Measurements from ENCODE around the gene ZNF592. TPM values are rescaled to one million over a fixed set of nuclear protein-coding genes. Genes with fewer than 3 reads are reported as not detected.
A peak's percentile ranks its signal among the peaks of the same experiment; 100 is the strongest.

ZNF592 gene
- total and polyA plus RNA-seq, 2 of the 13 experiments (the other 11 are each of a cell fraction or from before 2014, with no cell fraction given), result 8.2 to 9.8 TPM

GRCh38 chr15:84715441-84716035, 32.9 kb upstream of the ZNF592 start (continued):
- TF ChIP-seq ZNF142 (CRISPR knock-in tag; IDR thresholded peaks at IDR 0.05), result no peak
- TF ChIP-seq KLF16 (CRISPR knock-in tag; IDR thresholded peaks at IDR 0.05), result no peak
- no peak for TF ChIP-seq ATAD3A (CRISPR knock-in tag; IDR thresholded peaks at IDR 0.05)
- no peak for TF ChIP-seq MTF1 (CRISPR knock-in tag; IDR thresholded peaks at IDR 0.05)
- no peak for TF ChIP-seq ZNF615 (CRISPR knock-in tag; IDR thresholded peaks at IDR 0.05; ENCODE audit: borderline replicate concordance)
- no peak for TF ChIP-seq ZBTB38 (CRISPR knock-in tag; IDR thresholded peaks at IDR 0.05)
- TF ChIP-seq SAP130 (CRISPR knock-in tag; IDR thresholded peaks at IDR 0.05; ENCODE audit: low read depth), result no peak
- no peak for TF ChIP-seq ELF4 (CRISPR knock-in tag; IDR thresholded peaks at IDR 0.05; ENCODE audit: borderline replicate concordance)
- TF ChIP-seq ZNF556 (CRISPR knock-in tag; IDR thresholded peaks at IDR 0.05; ENCODE audit: borderline replicate concordance), result no peak
- TF ChIP-seq GRHL1 (CRISPR knock-in tag; conservative IDR thresholded peaks at IDR 0.05), result no peak
- TF ChIP-seq ZNF33A (CRISPR knock-in tag; IDR thresholded peaks at IDR 0.05; ENCODE audit: borderline replicate concordance), result peak; percentile 48; the same call in 1 of the 2 replicates
- TF ChIP-seq ZNF749 (CRISPR knock-in tag; IDR thresholded peaks at IDR 0.05; ENCODE audit: borderline replicate concordance), result 0 out of 2 replicates have a peak, but pooled peaks have one; percentile 12
- no peak for TF ChIP-seq ZBTB26 (CRISPR knock-in tag; IDR thresholded peaks at IDR 0.05; ENCODE audit: borderline replicate concordance)
- no peak for TF ChIP-seq YY1 (IDR thresholded peaks at IDR 0.05; ENCODE audit: insufficient read depth, insufficient replicate concordance, low read depth, low read length)
- no peak for TF ChIP-seq AKNA (CRISPR knock-in tag; IDR thresholded peaks at IDR 0.05; ENCODE audit: borderline replicate concordance)
